Panc1 (cell line): ENCODE results near the gene PPP1R18.

ENCODE experiments used
- POLR2AphosphoS5 ChIP-seq: IDR thresholded peaks from 2 replicates; pipeline ENCODE4 v1.6.1; 2012; ENCODE audit warnings: mild to moderate bottlenecking, low read depth, low read length, moderate library complexity
- SIN3A ChIP-seq: IDR thresholded peaks from 2 replicates; pipeline ENCODE4 v1.6.1; 2012; ENCODE audit warnings: low read depth, mild to moderate bottlenecking, low read length, moderate library complexity, borderline replicate concordance; ENCODE audit not compliant: insufficient read depth
- TCF7L2 ChIP-seq: IDR thresholded peaks from 2 replicates; pipeline ENCODE4 v1.6.1; 2011; ENCODE audit warnings: mild to moderate bottlenecking, low read depth, low read length, inconsistent platforms
- TF ChIP-seq, protein P1 (sequence below): fragments of 450-650 bp; IDR thresholded peaks from 2 replicates; pipeline ENCODE4 v1.5.1; 2017; ENCODE audit warnings: mild to moderate bottlenecking

- TF ChIP-seq, protein P1, sequence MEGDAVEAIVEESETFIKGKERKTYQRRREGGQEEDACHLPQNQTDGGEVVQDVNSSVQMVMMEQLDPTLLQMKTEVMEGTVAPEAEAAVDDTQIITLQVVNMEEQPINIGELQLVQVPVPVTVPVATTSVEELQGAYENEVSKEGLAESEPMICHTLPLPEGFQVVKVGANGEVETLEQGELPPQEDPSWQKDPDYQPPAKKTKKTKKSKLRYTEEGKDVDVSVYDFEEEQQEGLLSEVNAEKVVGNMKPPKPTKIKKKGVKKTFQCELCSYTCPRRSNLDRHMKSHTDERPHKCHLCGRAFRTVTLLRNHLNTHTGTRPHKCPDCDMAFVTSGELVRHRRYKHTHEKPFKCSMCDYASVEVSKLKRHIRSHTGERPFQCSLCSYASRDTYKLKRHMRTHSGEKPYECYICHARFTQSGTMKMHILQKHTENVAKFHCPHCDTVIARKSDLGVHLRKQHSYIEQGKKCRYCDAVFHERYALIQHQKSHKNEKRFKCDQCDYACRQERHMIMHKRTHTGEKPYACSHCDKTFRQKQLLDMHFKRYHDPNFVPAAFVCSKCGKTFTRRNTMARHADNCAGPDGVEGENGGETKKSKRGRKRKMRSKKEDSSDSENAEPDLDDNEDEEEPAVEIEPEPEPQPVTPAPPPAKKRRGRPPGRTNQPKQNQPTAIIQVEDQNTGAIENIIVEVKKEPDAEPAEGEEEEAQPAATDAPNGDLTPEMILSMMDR: no peak
- TF ChIP-seq POLR2AphosphoS5: peak; percentile 48; the same call in 1 of the 2 replicates
- no peak for TF ChIP-seq TCF7L2
- TF ChIP-seq SIN3A: peak; percentile 69; the same call in 1 of the 2 replicates
These were observed 4.2 kb upstream of the PPP1R18 start, which contains the start of gene NRM for GRCh38 chr6:30690403-30691207.
